NCI-H2196 treated with DMSO at 0.1 percent for 48 hours (cell line): ENCODE measurements around the gene IPO13.

Experiments used
- DNase-seq: peaks from one replicate; lab custom pipeline; 2025; ENCODE audit not compliant: unreplicated experiment; lab: John Stamatoyannopoulos, UW

Gene IPO13

DNA sequence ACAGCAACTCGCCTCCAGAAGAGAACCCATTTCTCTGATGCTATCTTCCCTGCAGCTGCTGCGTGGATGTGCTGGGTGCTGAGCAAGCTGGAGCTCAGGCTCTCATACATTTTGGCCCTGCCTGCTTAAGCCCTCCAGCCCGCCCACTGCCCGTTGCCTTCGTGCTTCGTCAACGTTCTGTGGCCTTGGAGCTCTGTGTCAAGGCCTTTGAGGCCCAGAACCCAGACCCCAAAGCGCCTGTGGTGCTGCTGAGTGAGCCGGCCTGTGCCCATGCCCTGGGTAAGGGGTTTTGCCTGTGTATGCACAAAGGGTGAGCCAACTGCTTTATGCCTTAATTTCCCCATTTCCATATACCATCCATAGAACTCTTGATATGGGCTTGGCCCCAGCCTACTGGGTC is 24.2 kb downstream of the IPO13 start:
- DNase-seq: no peak

GRCh38 chr1:43971336-43971980 is 24.7 kb downstream of the IPO13 start:
- DNase-seq: no peak

- DNase-seq: no peak
These were observed 27.3 kb downstream of the IPO13 start for GRCh38 chr1:43973981-43974442.

DNA sequence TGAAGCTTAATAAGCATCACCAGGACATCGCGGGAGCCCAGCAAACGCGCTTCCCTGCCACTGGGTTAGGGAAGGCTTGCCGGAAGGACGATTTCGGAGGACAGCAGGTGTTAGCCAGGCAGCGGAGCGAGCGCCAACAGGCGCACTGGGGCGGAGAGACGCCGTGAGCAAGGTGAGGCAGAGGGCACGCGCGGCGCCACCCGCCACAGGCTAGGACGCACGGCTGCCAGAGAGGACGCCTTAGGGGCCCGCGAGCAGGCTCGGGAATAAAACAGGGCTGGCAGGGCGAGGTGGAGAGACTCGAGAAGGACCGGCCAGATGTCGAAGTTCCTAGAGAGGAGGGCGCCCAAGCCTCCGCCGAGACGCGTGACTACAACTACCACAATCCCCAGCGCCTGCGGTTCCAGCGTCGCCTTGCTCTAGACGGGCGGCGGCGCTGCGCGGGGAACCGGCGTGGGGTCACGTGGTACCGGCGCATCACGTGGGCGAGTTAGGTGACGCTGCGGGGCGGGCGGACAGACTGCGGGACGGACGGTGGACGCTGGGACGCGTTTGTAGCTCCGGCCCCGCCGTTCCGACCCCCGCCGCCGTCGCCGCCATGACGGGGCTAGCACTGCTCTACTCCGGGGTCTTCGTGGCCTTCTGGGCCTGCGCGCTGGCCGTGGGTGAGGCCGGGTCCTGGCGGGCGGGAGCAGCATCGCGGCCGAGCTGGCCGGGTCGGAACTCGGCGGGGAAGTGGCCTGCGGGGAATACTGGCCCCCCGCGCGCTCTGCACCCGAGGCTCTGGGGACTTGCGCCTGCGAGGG is 27.9 kb downstream of the IPO13 start, which contains the start of gene ATP6V0B:
Gene ATP6V0B (plus strand): TSS at position 518 of the 806 bp plus-strand sequence. CDS start 81 bp downstream, at position 599.
- peak; percentile 91 for DNase-seq

GRCh38 chr1:43975249-43975961 is 28.7 kb downstream of the IPO13 start:
- no peak for DNase-seq

DNA sequence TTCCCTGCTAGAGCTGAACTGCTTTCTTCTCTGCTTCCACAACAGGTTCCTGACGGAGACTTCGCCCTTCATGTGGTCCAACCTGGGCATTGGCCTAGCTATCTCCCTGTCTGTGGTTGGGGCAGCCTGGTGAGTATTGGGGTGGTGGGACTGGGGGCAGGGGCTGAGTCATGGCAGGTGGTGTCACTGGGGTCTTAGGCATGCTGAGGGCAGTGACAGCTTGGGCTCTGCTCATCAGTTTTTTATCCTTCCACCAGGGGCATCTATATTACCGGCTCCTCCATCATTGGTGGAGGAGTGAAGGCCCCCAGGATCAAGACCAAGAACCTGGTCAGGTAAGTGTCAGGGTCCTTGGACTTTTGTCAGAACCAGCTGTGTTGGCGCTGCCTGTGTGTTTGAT is 29.3 kb downstream of the IPO13 start:
- DNase-seq: no peak

DNA sequence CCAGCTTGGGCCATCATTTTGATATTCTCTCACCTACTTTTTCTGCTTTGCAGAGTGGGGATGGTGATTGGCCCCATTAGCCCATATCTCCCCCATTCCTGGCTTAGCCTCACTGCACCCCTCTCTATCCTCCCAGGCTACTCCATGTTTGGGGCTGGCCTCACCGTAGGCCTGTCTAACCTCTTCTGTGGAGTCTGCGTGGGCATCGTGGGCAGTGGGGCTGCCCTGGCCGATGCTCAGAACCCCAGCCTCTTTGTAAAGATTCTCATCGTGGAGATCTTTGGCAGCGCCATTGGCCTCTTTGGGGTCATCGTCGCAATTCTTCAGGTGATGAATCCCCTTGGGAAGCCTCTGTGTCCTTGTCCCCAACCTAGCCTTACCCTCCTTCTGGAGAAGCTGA is 30.1 kb downstream of the IPO13 start:
- DNase-seq: no peak

DNA sequence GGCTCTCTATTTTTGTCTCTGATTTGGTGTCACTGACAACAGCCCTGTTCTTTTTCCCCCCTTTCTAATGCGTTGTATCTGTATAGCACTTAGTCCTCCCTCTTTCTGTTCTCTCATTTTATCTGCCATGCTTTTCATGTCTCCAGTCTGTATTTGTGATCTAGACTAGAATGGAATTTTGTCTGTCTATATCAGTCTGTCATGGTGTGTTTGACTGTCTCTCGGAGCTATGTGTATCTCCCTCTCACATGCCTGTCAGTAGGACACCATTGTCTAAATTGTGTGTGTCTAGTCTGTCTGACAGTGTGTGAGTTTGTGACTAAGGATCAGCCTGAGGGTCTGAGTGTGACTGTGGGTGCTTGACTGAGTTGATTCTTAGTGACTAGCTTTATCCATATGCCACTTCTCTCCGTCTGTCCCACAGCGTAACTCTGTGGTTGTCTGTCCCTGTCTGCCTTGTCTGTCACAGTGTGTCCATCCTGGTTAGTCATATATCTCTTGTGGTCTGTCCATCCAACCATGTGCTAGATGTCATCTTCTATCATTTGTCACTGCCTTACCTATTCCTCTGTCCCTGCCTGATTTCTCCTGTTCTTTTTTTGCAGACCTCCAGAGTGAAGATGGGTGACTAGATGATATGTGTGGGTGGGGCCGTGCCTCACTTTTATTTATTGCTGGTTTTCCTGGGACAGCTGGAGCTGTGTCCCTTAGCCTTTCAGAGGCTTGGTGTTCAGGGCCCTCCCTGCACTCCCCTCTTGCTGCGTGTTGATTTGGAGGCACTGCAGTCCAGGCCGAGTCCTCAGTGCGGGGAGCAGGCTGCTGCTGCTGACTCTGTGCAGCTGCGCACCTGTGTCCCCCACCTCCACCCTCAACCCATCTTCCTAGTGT is 30.9 kb downstream of the IPO13 start:
- no peak for DNase-seq

GRCh38 chr1:43978264-43978550 is 31.5 kb downstream of the IPO13 start:
- no peak for DNase-seq

DNA sequence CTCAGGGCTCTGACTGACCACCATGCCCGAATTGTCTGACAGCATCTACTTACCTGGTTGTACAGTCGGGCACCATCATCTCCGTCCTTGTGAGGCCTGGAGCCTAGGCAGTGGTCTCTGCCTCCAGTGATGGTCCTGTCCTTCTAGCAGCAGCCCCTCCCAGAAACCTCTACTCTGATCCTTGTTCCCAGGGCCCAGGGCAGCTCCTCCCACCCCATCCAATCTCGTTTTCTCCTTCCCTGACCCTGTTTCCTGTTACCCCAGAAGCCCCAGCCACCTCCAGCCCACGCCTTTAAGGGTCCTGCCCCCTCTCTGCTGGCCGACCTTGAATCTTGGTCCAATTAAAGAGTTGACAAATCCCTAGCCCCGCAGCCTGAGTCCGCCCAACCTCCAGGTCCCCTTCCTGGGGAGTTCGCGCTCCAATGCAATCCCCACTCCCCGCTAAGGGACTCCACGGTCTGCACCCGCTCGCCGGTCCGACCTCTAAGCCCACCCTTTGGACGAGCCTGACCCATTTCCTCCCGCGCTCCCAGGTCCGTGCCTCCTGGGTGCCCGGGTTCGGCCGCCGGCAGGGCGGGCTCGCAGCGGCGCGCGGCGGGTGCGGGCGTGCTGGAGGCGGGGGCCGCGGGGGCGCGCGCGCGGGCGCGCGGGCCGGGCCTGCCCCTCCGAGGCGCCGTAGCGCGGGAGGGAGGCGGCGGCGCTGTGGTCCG is 32.0 kb downstream of the IPO13 start, which contains the start of gene B4GALT2:
Gene B4GALT2 (plus strand): TSS at position 660 of the 710 bp plus-strand sequence. CDS start 1,951 bp downstream, outside the sequence.
- DNase-seq: peak; percentile 39

DNA sequence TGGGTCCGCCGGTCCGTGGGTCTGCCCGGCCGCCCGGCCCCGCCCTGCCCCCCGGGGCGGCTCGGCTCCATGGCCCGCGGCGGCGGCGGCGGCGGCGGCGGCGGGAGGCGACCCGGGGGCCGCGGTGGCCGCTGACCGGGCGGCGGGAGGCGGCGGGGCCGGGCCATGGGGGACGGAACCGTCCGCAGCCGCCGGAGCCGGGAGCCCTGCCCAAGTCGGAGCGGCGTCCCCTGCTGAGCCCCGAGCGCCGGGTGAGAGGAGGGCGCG is 32.4 kb downstream of the IPO13 start:
- DNase-seq: no peak

- DNase-seq: no peak
These were observed 32.9 kb downstream of the IPO13 start for GRCh38 chr1:43979528-43980254.

- DNase-seq: no peak
These were observed 33.7 kb downstream of the IPO13 start for GRCh38 chr1:43980255-43981134.

GRCh38 chr1:43981135-43981491 is 34.4 kb downstream of the IPO13 start:
- DNase-seq: no peak

GRCh38 chr1:43981636-43982035 is 34.9 kb downstream of the IPO13 start:
- no peak for DNase-seq

GRCh38 chr1:43982241-43982640 is 35.5 kb downstream of the IPO13 start:
- no peak for DNase-seq

DNA sequence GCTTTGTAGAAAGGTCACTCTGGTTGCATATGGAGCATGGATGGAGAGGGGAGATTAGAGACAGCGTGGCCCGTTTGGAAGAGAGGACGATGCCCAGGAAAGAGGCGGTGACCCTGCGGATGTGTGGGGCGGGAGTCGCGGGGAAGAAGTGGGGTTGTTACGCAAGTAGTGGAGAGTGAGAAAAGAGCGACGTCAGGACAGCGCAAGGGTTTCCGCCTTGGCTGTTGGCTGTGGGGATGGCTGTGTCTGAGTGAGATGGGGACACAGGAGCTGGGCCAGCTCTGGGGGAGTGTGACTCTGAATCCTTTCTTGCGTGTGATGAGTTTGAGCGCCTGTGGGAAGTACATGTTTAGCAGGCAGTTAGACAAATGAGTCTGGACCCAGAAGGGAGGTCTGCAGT is 36.1 kb downstream of the IPO13 start:
- DNase-seq: no peak

GRCh38 chr1:43983253-43983899 is 36.6 kb downstream of the IPO13 start:
- no peak for DNase-seq
